Fibroblast of pulmonary artery (primary cell): ENCODE data around the gene C13orf46.

Experiments used
- DNase-seq: peaks from one replicate; pipeline ENCODE4 v3.0.0-alpha.2; 2010; ENCODE audit warnings: low read depth
- H3K4me3 ChIP-seq: replicated peaks from 2 replicates; pipeline ENCODE4 v1.5.1; 2011; ENCODE audit warnings: low read depth, mild to moderate bottlenecking, control low read depth, low read length, moderate library complexity
- CTCF ChIP-seq: IDR thresholded peaks from 2 replicates; pipeline ENCODE4 v1.5.1; 2011; ENCODE audit warnings: mild to moderate bottlenecking, control low read depth, low read length, inconsistent platforms; ENCODE audit errors: missing control alignments

C13orf46 gene

GRCh38 chr13:113943821-113944565 is 29.9 kb downstream of the C13orf46 start:
- no peak overlapping the region for H3K4me3 ChIP-seq
- no peak for DNase-seq
- TF ChIP-seq CTCF: no peak

GRCh38 chr13:113942591-113943103 is 31.2 kb downstream of the C13orf46 start:
- no peak for DNase-seq
- no peak for TF ChIP-seq CTCF
- H3K4me3 ChIP-seq: no peak overlapping the region

GRCh38 chr13:113941571-113942191 is 32.2 kb downstream of the C13orf46 start:
- no peak overlapping the region for H3K4me3 ChIP-seq
- TF ChIP-seq CTCF: no peak
- no peak for DNase-seq

GRCh38 chr13:113939944-113940297 is 34.0 kb downstream of the C13orf46 start:
- no peak for DNase-seq
- no peak for TF ChIP-seq CTCF

GRCh38 chr13:113939129-113939943 is 34.5 kb downstream of the C13orf46 start:
- H3K4me3 ChIP-seq: no peak overlapping the region
- no peak for DNase-seq
- no peak for TF ChIP-seq CTCF

More at GRCh38 chr13:113939944-113940297, 34.0 kb downstream of the C13orf46 start:
- H3K4me3 ChIP-seq: no peak overlapping the region

GRCh38 chr13:113938716-113939115 is 35.2 kb downstream of the C13orf46 start:
- DNase-seq: peak; percentile 32
- H3K4me3 ChIP-seq: no peak overlapping the region
- TF ChIP-seq CTCF: no peak
